NCI-H774 (cell line): ENCODE measurements around the gene LAMB3.
"Not testable (repeated sequence)": the region's sequence is repeated elsewhere in the genome, so short reads cannot be mapped to it uniquely, and the experiment has no call there.

Experiments used
- DNase-seq: peaks from one replicate; lab custom pipeline; 2025; lab: John Stamatoyannopoulos, UW

LAMB3 gene

GRCh38 chr1:209652121-209652735 lies at the start of gene LAMB3:
Gene LAMB3 (minus strand): TSS chr1:209652425. CDS start chr1:209650944, 1,481 bp downstream.
- no peak for DNase-seq

GRCh38 chr1:209700686-209701085 lies 48.5 kb upstream of the LAMB3 start:
- not testable (repeated sequence) for DNase-seq

DNA sequence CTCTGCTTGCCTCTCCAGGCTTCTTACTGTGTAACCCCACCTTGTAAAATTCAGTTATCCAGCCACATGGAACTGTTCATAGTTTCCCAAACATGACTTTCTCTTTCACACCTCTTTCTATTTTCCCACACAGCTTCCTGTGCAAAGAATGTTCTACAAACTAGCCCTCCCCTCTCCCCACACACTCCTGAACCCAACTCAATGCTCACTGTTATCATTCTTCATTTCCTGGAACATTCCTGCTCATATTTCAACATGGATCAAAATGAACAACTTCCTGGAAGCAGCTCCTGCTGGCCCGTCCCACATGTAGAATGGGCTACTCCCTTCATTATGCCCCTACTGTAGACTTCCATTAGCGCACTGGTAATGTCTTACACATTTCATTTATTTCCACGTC lies 44.9 kb upstream of the LAMB3 start:
- no peak for DNase-seq

- DNase-seq, result no peak
Observed at GRCh38 chr1:209696673-209697072, 44.4 kb upstream of the LAMB3 start.

DNA sequence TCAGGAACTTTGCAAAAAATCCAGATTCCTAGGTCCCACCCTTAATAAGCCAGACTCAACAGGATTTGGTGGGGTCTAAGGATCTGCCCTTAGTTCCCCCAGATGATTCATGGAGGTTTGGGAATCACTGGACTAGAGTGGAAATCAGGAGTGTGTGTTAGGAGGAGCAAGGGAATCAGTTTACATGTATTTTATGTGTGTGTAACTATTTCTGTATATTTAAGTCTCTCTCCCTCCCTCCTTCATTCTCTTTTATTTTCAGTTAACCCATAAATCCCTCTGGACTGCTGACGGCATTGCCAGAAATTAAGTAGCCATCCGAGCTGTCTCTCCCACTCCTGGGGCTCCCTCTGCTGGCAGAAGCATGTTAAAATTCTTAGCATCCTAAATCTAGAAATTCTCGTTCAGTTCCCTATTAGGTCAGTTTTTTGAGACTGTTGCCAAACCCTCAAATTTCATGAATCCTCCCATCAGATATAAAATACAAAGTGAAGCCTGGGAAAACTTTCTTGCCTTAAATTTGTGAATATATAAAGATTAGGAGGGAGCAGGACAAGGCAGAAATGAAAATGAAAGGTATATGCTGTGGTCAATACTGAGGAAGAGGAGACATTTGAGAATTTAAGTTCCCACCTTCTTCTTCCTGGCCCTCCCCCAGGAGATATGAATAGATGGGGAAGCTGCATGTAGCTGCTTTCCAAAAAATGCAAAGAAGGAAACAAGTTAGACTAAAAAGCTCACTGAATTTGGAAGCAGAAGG lies 40.7 kb upstream of the LAMB3 start:
- DNase-seq, result peak; percentile 59

DNA sequence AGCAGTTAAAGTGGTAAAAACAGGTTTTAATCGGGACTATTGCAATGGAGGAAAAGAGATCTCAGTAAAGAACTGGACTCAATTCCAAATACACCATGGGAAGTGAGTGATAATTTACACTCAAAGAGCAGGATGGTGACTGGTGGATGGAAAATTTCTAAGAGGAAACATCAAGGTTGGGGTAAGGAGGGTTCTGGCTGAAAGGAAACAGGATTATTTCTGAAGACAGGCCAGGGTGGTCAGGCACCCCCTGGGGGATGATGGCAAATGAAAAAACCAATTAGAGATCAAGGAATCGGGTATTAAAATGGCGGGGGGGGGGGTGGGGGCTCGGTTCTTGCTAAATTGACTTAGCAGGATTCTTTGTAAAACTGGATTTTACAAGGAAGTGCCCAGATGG lies 40.1 kb upstream of the LAMB3 start:
- DNase-seq, result no peak

DNA sequence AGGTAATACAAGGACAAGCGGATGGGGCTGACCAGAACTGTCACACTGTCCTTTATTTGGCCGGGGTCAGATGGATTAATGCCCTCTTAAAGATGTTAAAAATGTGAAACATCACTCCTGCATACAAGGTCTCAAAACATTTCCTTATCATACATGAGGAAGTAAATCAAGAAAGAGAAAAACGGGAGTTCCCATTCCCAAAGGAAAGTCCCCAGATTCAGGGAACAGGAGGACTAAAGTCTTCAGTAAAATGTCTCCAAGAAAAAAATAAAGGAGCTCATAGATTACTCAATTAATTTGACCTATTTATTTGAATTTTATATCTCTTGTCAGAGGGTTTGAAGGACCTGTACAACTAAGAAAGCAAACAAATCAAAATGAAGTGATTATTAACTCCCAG lies 39.0 kb upstream of the LAMB3 start:
- no peak for DNase-seq

DNA sequence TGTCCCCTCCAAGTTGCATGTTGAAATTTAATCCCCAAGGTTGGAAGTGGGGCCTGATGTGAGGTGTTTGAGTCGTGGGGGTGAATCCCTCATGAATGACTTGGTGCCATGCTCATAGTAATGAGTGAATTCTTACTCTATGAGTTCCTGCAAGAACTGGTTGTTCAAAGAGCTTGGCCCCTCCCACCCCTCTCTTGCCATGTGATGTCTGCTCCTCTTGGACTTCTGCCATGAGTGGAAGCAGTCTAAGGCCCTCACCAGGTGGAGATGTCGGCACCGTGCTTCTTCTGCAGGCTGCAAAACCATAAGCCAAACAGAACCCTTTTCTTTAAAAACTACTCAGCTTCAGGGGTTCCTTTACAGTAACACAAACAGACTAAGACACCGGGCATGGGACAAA lies 37.3 kb upstream of the LAMB3 start:
- DNase-seq, result no peak

- no peak for DNase-seq
Observed at GRCh38 chr1:209688746-209689234, 36.6 kb upstream of the LAMB3 start.

DNA sequence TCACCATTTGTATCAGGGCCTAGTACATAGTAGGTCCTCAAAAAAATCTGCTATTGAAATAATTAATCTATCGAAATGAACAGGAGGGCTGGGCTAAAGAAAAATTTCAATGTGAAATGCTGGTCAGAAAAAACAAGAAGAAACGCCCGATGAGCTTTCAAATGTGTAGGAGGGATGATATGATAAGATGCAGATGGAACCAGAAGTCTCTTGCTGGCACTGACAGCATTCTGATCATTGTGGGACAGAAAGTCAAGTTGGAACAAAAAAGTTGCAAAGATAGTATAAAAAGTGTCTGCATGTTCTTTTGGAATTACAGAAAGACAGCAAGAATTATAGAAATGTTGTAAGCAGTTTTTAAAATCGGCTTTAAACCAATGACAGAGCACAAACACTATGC lies 34.1 kb upstream of the LAMB3 start:
- no peak for DNase-seq

GRCh38 chr1:209685821-209686220 lies 33.6 kb upstream of the LAMB3 start:
- DNase-seq, result no peak

GRCh38 chr1:209678981-209679539 lies 26.8 kb upstream of the LAMB3 start:
- DNase-seq, result no peak

DNA sequence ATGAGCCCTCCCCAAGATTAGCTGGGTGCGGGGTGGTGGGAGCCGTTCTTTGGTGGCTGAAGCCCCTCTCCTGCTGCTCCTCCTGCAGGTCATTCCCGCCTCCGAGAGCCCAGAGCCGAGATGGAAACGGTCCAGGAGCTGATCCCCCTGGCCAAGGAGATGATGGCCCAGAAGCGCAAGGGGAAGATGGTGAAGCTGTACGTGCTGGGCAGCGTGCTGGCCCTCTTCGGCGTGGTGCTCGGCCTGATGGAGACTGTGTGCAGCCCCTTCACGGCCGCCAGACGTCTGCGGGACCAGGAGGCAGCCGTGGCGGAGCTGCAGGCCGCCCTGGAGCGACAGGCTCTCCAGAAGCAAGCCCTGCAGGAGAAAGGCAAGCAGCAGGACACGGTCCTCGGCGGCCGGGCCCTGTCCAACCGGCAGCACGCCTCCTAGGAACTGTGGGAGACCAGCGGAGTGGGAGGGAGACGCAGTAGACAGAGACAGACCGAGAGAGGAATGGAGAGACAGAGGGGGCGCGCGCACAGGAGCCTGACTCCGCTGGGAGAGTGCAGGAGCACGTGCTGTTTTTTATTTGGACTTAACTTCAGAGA lies 23.4 kb upstream of the LAMB3 start:
- DNase-seq, result no peak

DNA sequence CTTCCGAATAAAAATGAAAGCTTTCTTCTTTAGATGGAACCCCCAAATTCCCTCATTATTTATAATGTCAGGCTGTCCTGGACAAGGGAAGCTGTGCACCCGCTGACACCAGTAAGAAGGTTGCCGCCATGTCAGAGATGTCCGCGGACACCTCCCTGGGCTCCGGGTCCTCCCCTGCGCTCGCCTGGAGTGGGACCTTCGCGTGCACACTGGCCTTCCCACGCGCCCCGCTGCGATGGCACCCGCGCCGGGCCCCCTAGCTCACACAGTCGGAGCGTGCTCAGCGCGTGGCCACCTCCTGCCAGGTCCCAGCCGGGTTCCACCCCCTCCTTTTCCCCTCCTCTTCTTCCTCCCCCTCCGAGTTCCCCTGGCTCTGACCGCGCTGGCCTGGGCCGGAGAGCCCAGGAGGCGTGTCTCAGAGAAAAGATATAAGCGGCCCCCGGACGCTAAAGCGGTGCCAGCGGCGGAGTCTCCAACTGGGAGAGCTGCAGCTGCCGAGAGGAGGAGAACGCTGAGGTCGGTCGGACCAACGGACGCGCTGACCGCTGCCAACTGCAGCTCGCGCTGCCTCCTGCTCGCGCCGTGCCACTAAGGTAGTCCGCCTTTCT lies 22.8 kb upstream of the LAMB3 start, which contains the start of gene G0S2:
G0S2 (plus strand) TSS at position 456 of the 608 bp plus-strand sequence. CDS start 273 bp downstream, outside the sequence.
- peak; percentile 35 for DNase-seq

DNA sequence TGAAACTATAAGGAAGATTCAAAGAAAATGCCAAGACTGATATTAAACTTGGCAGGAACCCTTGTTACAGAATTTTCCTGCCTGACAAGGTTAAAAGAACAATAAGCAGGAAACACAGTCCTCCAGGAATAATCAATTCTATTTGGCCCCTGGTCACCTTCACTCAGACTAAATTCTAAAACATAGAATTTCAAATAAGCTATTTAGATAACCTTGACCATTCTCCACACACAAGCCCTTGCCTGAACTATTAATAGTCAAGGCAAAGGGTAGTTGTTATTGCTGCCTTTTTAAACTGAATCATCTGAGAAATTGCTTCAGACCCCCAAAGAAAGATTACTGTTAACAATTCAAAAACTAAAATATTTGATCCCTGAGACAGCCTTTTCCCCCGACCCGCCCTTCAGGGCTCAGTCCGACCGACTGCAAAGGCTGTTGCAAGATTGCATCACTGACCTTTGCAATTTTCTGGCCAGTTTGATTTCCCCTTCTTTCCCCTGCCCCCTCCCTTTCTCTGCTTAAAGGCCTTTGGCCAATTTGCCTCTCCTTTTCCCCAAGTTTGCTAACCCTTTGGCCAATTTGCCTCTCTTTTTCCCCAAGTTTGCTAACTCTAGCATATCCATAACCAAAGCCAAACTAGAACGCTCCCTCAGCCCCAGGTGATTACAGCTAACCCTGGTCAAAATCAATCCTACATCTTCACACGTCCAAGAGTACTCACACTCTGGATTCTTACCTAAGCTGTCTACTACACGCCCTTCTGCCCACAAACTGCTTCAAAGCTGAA lies 21.6 kb upstream of the LAMB3 start:
- no peak for DNase-seq

GRCh38 chr1:209672705-209673630 lies 20.7 kb upstream of the LAMB3 start:
- DNase-seq, result no peak

DNA sequence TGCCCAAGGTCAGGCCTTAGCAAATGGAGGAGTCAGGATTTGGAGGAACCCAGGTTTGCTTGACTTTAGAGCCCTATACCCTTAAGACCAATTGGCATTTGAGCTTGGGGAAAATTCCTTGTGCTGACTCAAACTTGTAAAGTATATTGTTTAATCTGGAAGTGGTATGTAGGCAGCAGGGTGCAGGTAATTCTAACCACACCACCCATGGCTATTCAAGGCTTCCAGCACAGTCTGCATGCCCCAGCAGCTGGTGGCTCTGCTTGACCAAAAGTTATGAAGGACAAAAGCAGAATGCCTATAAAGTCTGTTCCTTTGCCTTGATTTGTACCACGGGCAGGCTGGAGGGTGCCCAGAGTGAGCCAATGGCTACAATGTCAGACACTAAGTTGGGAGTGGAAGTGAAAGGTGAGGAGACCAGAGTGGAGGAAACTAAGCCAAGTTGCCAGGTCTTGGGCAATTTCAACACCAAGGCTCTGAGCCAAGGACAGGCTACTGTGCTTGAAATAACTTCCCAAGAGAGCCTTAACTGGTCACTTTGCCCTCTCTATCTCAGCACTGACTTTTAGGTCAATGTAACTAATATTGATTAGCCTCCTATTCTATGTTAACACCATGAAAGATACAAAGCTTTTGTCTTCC lies 18.3 kb upstream of the LAMB3 start:
- no peak for DNase-seq

DNA sequence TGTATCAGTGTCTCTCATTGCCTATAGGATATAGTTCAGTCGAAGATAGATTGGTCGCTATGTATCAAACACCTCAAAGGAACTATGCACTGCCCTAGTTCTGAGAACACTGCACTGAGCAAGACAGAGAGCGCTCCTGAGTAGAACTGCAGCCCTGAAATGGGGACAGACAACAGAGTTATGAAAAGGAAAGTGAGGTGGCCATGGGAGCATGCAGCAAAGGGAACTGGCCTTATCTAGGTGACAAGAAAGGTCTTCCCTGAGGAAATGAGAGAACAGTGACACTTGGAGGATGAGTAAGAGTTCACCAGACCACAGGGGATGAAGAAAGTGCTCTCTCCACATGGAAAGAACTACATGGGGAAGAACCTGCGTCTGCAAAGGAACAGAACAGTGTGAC lies 15.5 kb upstream of the LAMB3 start:
- DNase-seq, result no peak

DNA sequence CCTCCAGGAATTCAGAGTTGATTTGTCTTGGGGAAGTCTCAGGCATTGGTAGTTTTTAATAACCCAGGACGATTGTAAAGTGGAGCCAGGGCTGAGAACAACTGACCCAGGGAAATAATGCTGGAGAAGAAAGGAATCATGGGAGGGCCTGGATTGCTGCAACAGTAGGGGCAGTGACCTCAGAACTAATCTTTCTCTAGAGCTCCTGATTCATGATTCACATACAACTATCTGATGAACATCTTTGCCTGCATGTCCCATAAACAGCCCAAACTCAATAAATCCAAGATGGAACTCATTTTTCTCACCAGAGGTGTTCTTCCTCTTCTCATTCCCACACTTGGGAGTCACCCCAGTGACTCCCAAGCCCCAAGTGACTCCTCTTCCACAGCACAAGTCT lies 14.9 kb upstream of the LAMB3 start:
- DNase-seq, result no peak

- no peak for DNase-seq
Observed at GRCh38 chr1:209662879-209663327, 10.7 kb upstream of the LAMB3 start.
